Mesenteric fat pad (tissue), 1 donor: ENCODE results near the gene PRAMEF8. TPM values are rescaled to one million over a fixed set of nuclear protein-coding genes. Genes with fewer than 3 reads are reported as not detected.

Experiments
- total RNA-seq: library from RNA; stranded (reverse); fragmentation: NEBNext Ultra II Directional; extraction: Animal tissue kit (Norgen Biotek cat#: 25700); gene quantifications from one replicate; pipeline ENCODE4 v1.2.1, GENCODE V29; 2021
- donor health status: DM: yes; HTN: yes; CAD: no.

PRAMEF8 gene
- total RNA-seq, 1 donor from 2014 or later = not detected

Other genes starting within 250 kb of the PRAMEF8 start
- gene PRAMEF27, start 228.6 kb downstream of the PRAMEF8 start, total RNA-seq = not detected
- not detected for gene HNRNPCL3, start 224.4 kb downstream of the PRAMEF8 start, total RNA-seq
- not detected for gene PRAMEF25, start 214.4 kb downstream of the PRAMEF8 start, total RNA-seq
- not detected for gene HNRNPCL2, start 168.3 kb downstream of the PRAMEF8 start, total RNA-seq
- gene PRAMEF26, start 129.1 kb downstream of the PRAMEF8 start, total RNA-seq = not detected
- gene HNRNPCL4, start 119.5 kb downstream of the PRAMEF8 start, total RNA-seq = not detected
- not detected for gene PRAMEF9, start 113.3 kb downstream of the PRAMEF8 start, total RNA-seq
- not detected for gene PRAMEF13, start 83.7 kb downstream of the PRAMEF8 start, total RNA-seq
- not detected for gene PRAMEF18, start 59.0 kb downstream of the PRAMEF8 start, total RNA-seq
- gene PRAMEF5, start 30.9 kb downstream of the PRAMEF8 start, total RNA-seq = not detected
- gene PRAMEF33, start 18.4 kb upstream of the PRAMEF8 start, total RNA-seq = not detected
- gene PRAMEF15, start 30.4 kb upstream of the PRAMEF8 start, total RNA-seq = not detected
- not detected for gene PRAMEF14, start 62.0 kb upstream of the PRAMEF8 start, total RNA-seq
- not detected for gene PRAMEF19, start 86.8 kb upstream of the PRAMEF8 start, total RNA-seq
- not detected for gene PRAMEF17, start 104.5 kb upstream of the PRAMEF8 start, total RNA-seq
- not detected for gene PRAMEF20, start 125.3 kb upstream of the PRAMEF8 start, total RNA-seq
- not detected for gene LRRC38, start 228.9 kb upstream of the PRAMEF8 start, total RNA-seq